ENCODE measurements around the gene PRAME. TPM values are rescaled to one million over a fixed set of nuclear protein-coding genes. Genes with fewer than 3 reads are reported as not detected.

Gene PRAME
- total and polyA plus RNA-seq, 2 experiments from 2014 or later = not detected

- Histone ChIP-seq H3K27me3 (replicated peaks; ENCODE audit: insufficient read depth) (peaks cover 8% of the 10 kb centered on the region; the same call in 1 of the 2 replicates), H2AFZ (no peak overlapping the region), H3K9me2 (ENCODE audit: insufficient read depth) (no peaks in the 10 kb centered on the region), H3K79me2 (ENCODE audit: insufficient read depth) (no peaks in the 10 kb centered on the region), H3K27ac (no peak overlapping the region), H3F3A (ENCODE audit: insufficient read depth) (no peaks in the 10 kb centered on the region), H3K4me3 (no peak overlapping the region), H3K36me3 (ENCODE audit: low read depth) (no peaks in the 10 kb centered on the region), H3K4me2 (ENCODE audit: unreplicated experiment) (no peak overlapping the region), H3K4me1 (ENCODE audit: insufficient read depth) (no peaks in the 10 kb centered on the region), H3K9ac (no peak overlapping the region), H4K20me1 (ENCODE audit: insufficient read depth) (no peaks in the 10 kb centered on the region), H3K9me3 (ENCODE audit: low read depth) (no peaks in the 10 kb centered on the region)
- in situ Hi-C loops (cut with MboI) = no loop called here
- no peak for DNase-seq
- WGBS, 2 experiments (ENCODE audit: low coverage in 1 of 2, low lambda C conversion rate in 2 of 2, missing lambda C conversion rate in 2 of 2) = 31 to 36% methylated on average over 6 to 8 of the region's 8 CpGs
- no peak for TF ChIP-seq EZH2phosphoT487 (IDR thresholded peaks at IDR 0.05; ENCODE audit: insufficient read depth, low read depth)
Measured at GRCh38 chr22:22550789-22551434, 8.2 kb downstream of the PRAME start.

GRCh38 chr22:22548910-22549309, 10.2 kb downstream of the PRAME start:
- no peaks in the 10 kb centered on the region for H3K79me2 ChIP-seq (ENCODE audit: insufficient read depth)
- H3K9me3 ChIP-seq (ENCODE audit: low read depth) = no peaks in the 10 kb centered on the region
- no peak for DNase-seq
- peaks cover 8% of the 10 kb centered on the region; the same call in 1 of the 2 replicates for H3K27me3 ChIP-seq (replicated peaks; ENCODE audit: insufficient read depth)
- no peak overlapping the region for H3K4me2 ChIP-seq (ENCODE audit: unreplicated experiment)
- no peaks in the 10 kb centered on the region for H3K4me1 ChIP-seq (ENCODE audit: insufficient read depth)
- no peaks in the 10 kb centered on the region for H3F3A ChIP-seq (ENCODE audit: insufficient read depth)
- no peak overlapping the region for H3K9ac ChIP-seq
- no peaks in the 10 kb centered on the region for H3K9me2 ChIP-seq (ENCODE audit: insufficient read depth)
- WGBS, 2 experiments (ENCODE audit: low coverage in 1 of 2, low lambda C conversion rate in 2 of 2, missing lambda C conversion rate in 2 of 2) = 0% methylated on average over 1 of the region's 1 CpG
- TF ChIP-seq EZH2 (IDR thresholded peaks at IDR 0.05; ENCODE audit: insufficient read depth, poor library complexity, severe bottlenecking) (no peak), EZH2phosphoT487 (IDR thresholded peaks at IDR 0.05; ENCODE audit: insufficient read depth, low read depth) (no peak)
- no peak overlapping the region for H3K4me3 ChIP-seq
- no peaks in the 10 kb centered on the region for H3K36me3 ChIP-seq (ENCODE audit: low read depth)
- no peak overlapping the region for H2AFZ ChIP-seq
- no peaks in the 10 kb centered on the region for H4K20me1 ChIP-seq (ENCODE audit: insufficient read depth)
- H3K27ac ChIP-seq = no peak overlapping the region
- in situ Hi-C loops (cut with MboI) = no loop called here

- Histone ChIP-seq H3K9ac (no peak overlapping the region), H3K9me3 (ENCODE audit: low read depth) (no peaks in the 10 kb centered on the region), H3K27me3 (replicated peaks; ENCODE audit: insufficient read depth) (peaks cover 8% of the 10 kb centered on the region; the same call in 1 of the 2 replicates), H3K36me3 (ENCODE audit: low read depth) (no peaks in the 10 kb centered on the region), H3K4me2 (ENCODE audit: unreplicated experiment) (no peak overlapping the region), H3K4me3 (no peak overlapping the region), H3K27ac (no peak overlapping the region), H2AFZ (no peak overlapping the region), H4K20me1 (ENCODE audit: insufficient read depth) (no peaks in the 10 kb centered on the region), H3K9me2 (ENCODE audit: insufficient read depth) (no peaks in the 10 kb centered on the region), H3K79me2 (ENCODE audit: insufficient read depth) (no peaks in the 10 kb centered on the region), H3F3A (ENCODE audit: insufficient read depth) (no peaks in the 10 kb centered on the region), H3K4me1 (ENCODE audit: insufficient read depth) (no peaks in the 10 kb centered on the region)
- DNase-seq = no peak
- in situ Hi-C loops (cut with MboI) = no loop called here
- no peak for TF ChIP-seq EZH2 (IDR thresholded peaks at IDR 0.05; ENCODE audit: insufficient read depth, poor library complexity, severe bottlenecking)
- no peak for TF ChIP-seq EZH2phosphoT487 (IDR thresholded peaks at IDR 0.05; ENCODE audit: insufficient read depth, low read depth)
- WGBS, 2 experiments (ENCODE audit: low coverage in 1 of 2, low lambda C conversion rate in 2 of 2, missing lambda C conversion rate in 2 of 2) = 34 to 42% methylated on average over 9 of the region's 9 CpGs
Measured at GRCh38 chr22:22548317-22548716, 10.7 kb downstream of the PRAME start.

- no peak for DNase-seq
- Histone ChIP-seq H3K27me3 (replicated peaks; ENCODE audit: insufficient read depth) (peaks cover 8% of the 10 kb centered on the region; the same call in 1 of the 2 replicates), H3K79me2 (ENCODE audit: insufficient read depth) (no peaks in the 10 kb centered on the region), H3K27ac (no peak overlapping the region), H3F3A (ENCODE audit: insufficient read depth) (no peaks in the 10 kb centered on the region), H3K4me2 (ENCODE audit: unreplicated experiment) (no peak overlapping the region), H3K4me1 (ENCODE audit: insufficient read depth) (no peaks in the 10 kb centered on the region), H2AFZ (no peak overlapping the region), H3K36me3 (ENCODE audit: low read depth) (no peaks in the 10 kb centered on the region), H4K20me1 (ENCODE audit: insufficient read depth) (no peaks in the 10 kb centered on the region), H3K9ac (no peak overlapping the region), H3K9me3 (ENCODE audit: low read depth) (no peaks in the 10 kb centered on the region), H3K9me2 (ENCODE audit: insufficient read depth) (no peaks in the 10 kb centered on the region), H3K4me3 (no peak overlapping the region)
- in situ Hi-C loops (cut with MboI) = no loop called here
- no peak for TF ChIP-seq EZH2phosphoT487 (IDR thresholded peaks at IDR 0.05; ENCODE audit: insufficient read depth, low read depth)
- no peak for TF ChIP-seq EZH2 (IDR thresholded peaks at IDR 0.05; ENCODE audit: insufficient read depth, poor library complexity, severe bottlenecking)
- WGBS, 2 experiments (ENCODE audit: low coverage in 1 of 2, low lambda C conversion rate in 2 of 2, missing lambda C conversion rate in 2 of 2) = 0 to 26% methylated on average over 2 to 3 of the region's 3 CpGs
Measured at GRCh38 chr22:22547692-22548300, 11.3 kb downstream of the PRAME start.
